Immature natural killer cell (primary cell): ENCODE results near the gene JAG2. TPM values are rescaled to one million over a fixed set of nuclear protein-coding genes. Genes with fewer than 3 reads are reported as not detected.
"Not testable (repeated sequence)": the region's sequence is repeated elsewhere in the genome, so short reads cannot be mapped to it uniquely, and the experiment has no call there.

Experiments used
- DNase-seq, 3 donors: peaks; one replicate each; pipeline ENCODE4 v3.0.0; 2022; ENCODE audit warnings: mixed read lengths in 1 of 3
- H3K27ac Mint-ChIP-seq, 6 donors: one replicate each; pipeline ENCODE4 v1.8.0; 2020; ENCODE audit warnings: mixed read lengths in 6 of 6, mild to moderate bottlenecking in 5 of 6, inconsistent platforms in 4 of 6, moderate library complexity in 3 of 6
- H3K27me3 Mint-ChIP-seq, 3 donors: one replicate each; pipeline ENCODE4 v1.8.0; 2020 to 2021; ENCODE audit warnings: low read depth in 3 of 3, mild to moderate bottlenecking in 3 of 3, mixed read lengths in 3 of 3, moderate library complexity in 3 of 3, inconsistent platforms in 1 of 3
- H3K36me3 Mint-ChIP-seq, 3 donors: one replicate each; pipeline ENCODE4 v1.8.0; 2020; ENCODE audit warnings: mixed read lengths in 3 of 3, inconsistent platforms in 2 of 3, mild to moderate bottlenecking in 2 of 3
- H3K4me1 Mint-ChIP-seq, 2 donors: one replicate each; pipeline ENCODE4 v1.8.0; 2020; ENCODE audit warnings: inconsistent platforms in 2 of 2, mild to moderate bottlenecking in 2 of 2, mixed read lengths in 2 of 2, moderate library complexity in 1 of 2
- H3K4me3 Mint-ChIP-seq, 5 donors: one replicate each; pipeline ENCODE4 v1.8.0; 2020; ENCODE audit warnings: mild to moderate bottlenecking in 5 of 5, mixed read lengths in 5 of 5, inconsistent platforms in 3 of 5, moderate library complexity in 3 of 5
- H3K9me3 Mint-ChIP-seq, 6 donors: one replicate each; pipeline ENCODE4 v1.8.0; 2020; ENCODE audit warnings: mild to moderate bottlenecking in 6 of 6, mixed read lengths in 6 of 6, inconsistent platforms in 4 of 6, moderate library complexity in 3 of 6
- polyA plus RNA-seq, 3 donors: library from polyadenylated mRNA; unstranded; fragments of 300-500 nt; fragmentation: Illumina TruSeq; gene quantifications; one replicate each; pipeline ENCODE4 v1.2.3, GENCODE V29; 2021

JAG2 gene
- polyA plus RNA-seq, 3 donors from 2014 or later = 0.17 to 0.39 TPM; not detected in 1

- peaks cover 0 to 7% (median 2%) of the 10 kb centered on the region in 6 donors for H3K9me3 Mint-ChIP-seq
Measured at GRCh38 chr14:105119408-105120025, 49.1 kb downstream of the JAG2 start.

GRCh38 chr14:105118646-105119407, 49.7 kb downstream of the JAG2 start:
- DNase-seq = no peak
- Mint-ChIP-seq H3K27me3 (peaks cover 3 to 19% (median 5%) of the 10 kb centered on the region in 3 donors), H3K4me3 (no peak overlapping the region), H3K27ac (no peak overlapping the region), H3K36me3 (no peaks in the 10 kb centered on the region), H3K4me1 (no peaks in the 10 kb centered on the region), H3K9me3 (peaks cover 0 to 7% (median 2%) of the 10 kb centered on the region in 6 donors)

More at GRCh38 chr14:105119408-105120025, 49.1 kb downstream of the JAG2 start:
- DNase-seq = no peak
- peaks cover 3 to 19% (median 5%) of the 10 kb centered on the region in 3 donors for H3K27me3 Mint-ChIP-seq
- no peak overlapping the region for H3K4me3 Mint-ChIP-seq
- H3K36me3 Mint-ChIP-seq = no peaks in the 10 kb centered on the region
- no peak overlapping the region for H3K27ac Mint-ChIP-seq
- H3K4me1 Mint-ChIP-seq = no peaks in the 10 kb centered on the region

- Mint-ChIP-seq H3K9me3 (peaks cover 0 to 7% (median 2%) of the 10 kb centered on the region in 6 donors), H3K4me1 (no peaks in the 10 kb centered on the region), H3K36me3 (no peaks in the 10 kb centered on the region), H3K27me3 (peaks cover 3 to 14% (median 5%) of the 10 kb centered on the region in 3 donors), H3K4me3 (no peak overlapping the region), H3K27ac (no peak overlapping the region)
- no peak for DNase-seq
Measured at GRCh38 chr14:105117710-105118385, 50.7 kb downstream of the JAG2 start.

GRCh38 chr14:105117257-105117646, 51.3 kb downstream of the JAG2 start:
- no peaks in the 10 kb centered on the region for H3K4me1 Mint-ChIP-seq
- H3K36me3 Mint-ChIP-seq = no peaks in the 10 kb centered on the region
- H3K4me3 Mint-ChIP-seq = no peak overlapping the region
- H3K27ac Mint-ChIP-seq = no peak overlapping the region
- DNase-seq = no peak
- peaks cover 3 to 14% (median 5%) of the 10 kb centered on the region in 3 donors for H3K27me3 Mint-ChIP-seq
- H3K9me3 Mint-ChIP-seq = peaks cover 0 to 7% (median 1%) of the 10 kb centered on the region in 6 donors

GRCh38 chr14:105116451-105117256, 51.9 kb downstream of the JAG2 start:
- Mint-ChIP-seq H3K36me3 (no peaks in the 10 kb centered on the region), H3K4me1 (no peaks in the 10 kb centered on the region), H3K4me3 (no peak overlapping the region), H3K27ac (no peak overlapping the region), H3K27me3 (peaks cover 3 to 8% (median 5%) of the 10 kb centered on the region in 3 donors), H3K9me3 (peaks cover 0 to 7% (median 0%) of the 10 kb centered on the region in 6 donors)
- no peak for DNase-seq

- H3K27ac Mint-ChIP-seq, H3K27me3 Mint-ChIP-seq, H3K36me3 Mint-ChIP-seq, H3K9me3 Mint-ChIP-seq, H3K4me3 Mint-ChIP-seq, H3K4me1 Mint-ChIP-seq, DNase-seq: not testable (repeated sequence)
Measured at GRCh38 chr14:105109243-105109642, 59.3 kb downstream of the JAG2 start.

GRCh38 chr14:105108516-105108864, 60.1 kb downstream of the JAG2 start:
- no peak for DNase-seq
- H3K36me3 Mint-ChIP-seq = no peaks in the 10 kb centered on the region
- peaks cover 4 to 6% (median 5%) of the 10 kb centered on the region in 3 donors for H3K27me3 Mint-ChIP-seq
- no peaks in the 10 kb centered on the region for H3K4me1 Mint-ChIP-seq
- H3K27ac Mint-ChIP-seq = no peak overlapping the region
- H3K4me3 Mint-ChIP-seq = no peak overlapping the region
- H3K9me3 Mint-ChIP-seq = no peaks in the 10 kb centered on the region

- H3K9me3 Mint-ChIP-seq = no peaks in the 10 kb centered on the region
- peaks cover 4 to 6% (median 5%) of the 10 kb centered on the region in 3 donors for H3K27me3 Mint-ChIP-seq
- no peak overlapping the region for H3K4me3 Mint-ChIP-seq
- no peaks in the 10 kb centered on the region for H3K36me3 Mint-ChIP-seq
- no peak for DNase-seq
- no peaks in the 10 kb centered on the region for H3K4me1 Mint-ChIP-seq
- H3K27ac Mint-ChIP-seq = no peak overlapping the region
Measured at GRCh38 chr14:105107781-105108515, 60.6 kb downstream of the JAG2 start.

- Mint-ChIP-seq H3K27ac (no peak overlapping the region), H3K9me3 (no peaks in the 10 kb centered on the region), H3K4me1 (no peaks in the 10 kb centered on the region), H3K4me3 (no peak overlapping the region), H3K36me3 (no peaks in the 10 kb centered on the region), H3K27me3 (peaks cover 4 to 8% (median 5%) of the 10 kb centered on the region in 3 donors)
- DNase-seq = no peak
Measured at GRCh38 chr14:105107351-105107750, 61.2 kb downstream of the JAG2 start.

- no peak for DNase-seq
- H3K9me3 Mint-ChIP-seq = no peaks in the 10 kb centered on the region
- no peak overlapping the region for H3K27ac Mint-ChIP-seq
- no peak overlapping the region for H3K4me3 Mint-ChIP-seq
- peaks cover 4 to 11% (median 5%) of the 10 kb centered on the region in 3 donors for H3K27me3 Mint-ChIP-seq
- H3K36me3 Mint-ChIP-seq = no peaks in the 10 kb centered on the region
- no peaks in the 10 kb centered on the region for H3K4me1 Mint-ChIP-seq
Measured at GRCh38 chr14:105105158-105105557, 63.4 kb downstream of the JAG2 start.

GRCh38 chr14:105102893-105103292, 65.7 kb downstream of the JAG2 start:
- no peak overlapping the region for H3K27ac Mint-ChIP-seq
- no peak for DNase-seq
- no peaks in the 10 kb centered on the region for H3K36me3 Mint-ChIP-seq
- H3K4me1 Mint-ChIP-seq = no peaks in the 10 kb centered on the region
- peaks cover 3 to 27% (median 9%) of the 10 kb centered on the region in 3 donors for H3K27me3 Mint-ChIP-seq
- H3K4me3 Mint-ChIP-seq = no peak overlapping the region
- H3K9me3 Mint-ChIP-seq = peaks cover 0 to 4% (median 0%) of the 10 kb centered on the region in 6 donors

GRCh38 chr14:105102361-105102870, 66.2 kb downstream of the JAG2 start:
- no peaks in the 10 kb centered on the region for H3K4me1 Mint-ChIP-seq
- H3K4me3 Mint-ChIP-seq = no peak overlapping the region
- no peak overlapping the region for H3K27ac Mint-ChIP-seq
- peaks cover 3 to 27% (median 9%) of the 10 kb centered on the region in 3 donors for H3K27me3 Mint-ChIP-seq
- H3K36me3 Mint-ChIP-seq = no peaks in the 10 kb centered on the region
- H3K9me3 Mint-ChIP-seq = peaks cover 0 to 4% (median 0%) of the 10 kb centered on the region in 6 donors
- DNase-seq = no peak

- H3K27me3 Mint-ChIP-seq = peaks cover 3 to 29% (median 7%) of the 10 kb centered on the region in 3 donors
- no peak for DNase-seq
- H3K36me3 Mint-ChIP-seq = peaks cover 0 to 6% (median 0%) of the 10 kb centered on the region in 3 donors
- no peak overlapping the region for H3K4me3 Mint-ChIP-seq
- peaks cover 0 to 4% (median 0%) of the 10 kb centered on the region in 6 donors for H3K9me3 Mint-ChIP-seq
- H3K27ac Mint-ChIP-seq = no peak overlapping the region
- H3K4me1 Mint-ChIP-seq = no peaks in the 10 kb centered on the region
Measured at GRCh38 chr14:105100910-105101309, 67.7 kb downstream of the JAG2 start.
